LNCaP clone FGC (cell line): ENCODE measurements around the gene SYTL3.
"Not testable (repeated sequence)": the region's sequence is repeated elsewhere in the genome, so short reads cannot be mapped to it uniquely, and the experiment has no call there.

Experiments used
- DNase-seq: peaks from one replicate; pipeline ENCODE4 v3.0.0-alpha.2; 2011; ENCODE audit warnings: low read depth
- H3K4me3 ChIP-seq: 2 replicates; pipeline ENCODE4 v1.5.1; 2011; ENCODE audit warnings: mild to moderate bottlenecking, low read depth, low read length, control low read depth
- CTCF ChIP-seq: IDR thresholded peaks from 2 replicates; pipeline ENCODE4 v1.5.1; 2012; ENCODE audit warnings: mild to moderate bottlenecking; ENCODE audit not compliant: control insufficient read depth, insufficient read depth; ENCODE audit errors: extremely low read depth

SYTL3 gene

DNA sequence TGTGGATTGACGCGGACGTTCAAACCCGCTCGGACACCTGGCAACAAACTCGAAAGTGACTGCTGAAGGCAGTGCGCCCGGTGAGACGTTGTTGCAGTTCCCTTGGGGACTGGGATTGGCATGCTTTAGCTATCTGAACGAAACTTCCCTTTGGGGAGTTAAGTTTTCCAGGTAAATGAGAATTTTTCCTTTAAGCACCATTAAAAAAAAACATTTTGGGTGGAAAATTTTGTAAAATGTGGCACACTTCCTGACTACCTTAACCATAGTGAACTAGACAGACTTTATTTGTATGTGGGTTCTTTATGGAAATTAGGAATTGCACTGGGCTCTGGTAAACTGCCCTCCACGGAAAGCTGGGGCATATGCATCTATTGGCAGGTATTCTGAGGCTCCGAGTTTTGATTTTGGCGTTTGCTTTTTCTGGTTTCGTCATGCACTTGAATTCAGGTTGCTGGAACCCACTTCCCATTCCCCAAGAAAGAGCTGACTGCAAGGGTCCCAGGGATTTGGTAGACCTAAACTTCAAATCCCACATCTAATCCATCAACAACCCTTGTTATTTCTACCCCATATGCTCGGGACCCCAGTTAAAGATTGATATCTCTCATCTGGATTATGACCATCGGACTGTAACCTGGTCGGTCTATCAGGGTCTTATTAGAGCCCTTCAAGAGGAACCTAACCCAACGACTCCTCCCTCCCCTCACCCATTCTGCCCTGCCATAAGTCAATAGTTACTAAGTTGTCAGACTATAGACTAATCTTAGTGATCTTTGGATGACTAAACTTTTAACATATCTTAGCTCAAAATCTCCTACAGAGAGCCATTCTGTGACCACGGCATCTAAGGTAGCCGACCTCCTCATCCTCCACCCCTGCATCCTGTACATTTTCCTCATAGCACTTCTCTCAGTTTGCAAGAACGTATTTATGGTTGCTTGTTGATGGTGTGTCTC lies 4.5 kb upstream of the SYTL3 start:
- DNase-seq, result no peak
- peak overlapping the region; percentile 74 for H3K4me3 ChIP-seq
- TF ChIP-seq CTCF, result no peak

DNA sequence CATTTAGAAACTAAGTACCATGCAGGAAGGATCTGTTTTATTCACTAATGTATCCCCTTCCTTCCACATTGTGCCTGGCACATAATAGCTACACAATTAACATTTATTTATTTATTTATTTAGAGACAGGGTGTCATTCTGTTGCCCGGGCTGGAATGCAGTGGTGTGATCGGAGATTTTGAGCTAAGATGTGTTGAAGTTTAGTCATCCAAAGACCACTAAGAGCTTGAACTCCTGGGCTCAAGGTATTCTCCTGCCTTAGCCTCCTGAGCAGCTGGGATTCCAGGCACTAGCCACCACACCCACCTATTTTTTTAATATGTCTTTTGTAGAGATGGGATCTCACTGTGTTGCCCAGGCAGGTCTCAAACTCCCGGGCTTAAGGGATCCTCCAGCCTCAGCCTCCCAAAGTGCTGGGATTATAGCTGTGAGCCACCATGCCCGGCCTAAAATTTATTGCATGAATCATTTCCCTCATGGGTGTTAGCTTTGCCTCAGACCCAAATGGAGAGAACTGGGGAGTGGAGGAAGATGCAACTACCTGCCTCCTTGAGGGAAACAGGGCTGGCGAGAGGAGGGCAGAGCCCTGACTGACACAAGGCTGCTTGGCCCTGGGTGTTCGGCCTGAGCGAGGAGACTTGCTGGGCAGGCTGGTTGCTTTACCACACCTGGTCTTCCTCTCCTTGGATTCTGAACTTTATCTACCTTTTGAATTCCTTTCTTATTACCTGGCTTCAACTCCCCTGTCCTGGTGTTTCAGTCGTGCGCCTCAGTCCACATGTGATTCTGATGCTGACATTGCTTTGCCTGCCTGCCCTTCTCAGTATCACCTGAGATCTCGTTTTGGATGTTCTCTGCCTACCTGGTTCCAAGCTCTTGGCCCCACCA lies 3.6 kb upstream of the SYTL3 start:
- no peak overlapping the region for H3K4me3 ChIP-seq
- TF ChIP-seq CTCF, result no peak
- no peak for DNase-seq

GRCh38 chr6:158647501-158647900 lies 2.4 kb upstream of the SYTL3 start:
- H3K4me3 ChIP-seq, result no peak overlapping the region
- TF ChIP-seq CTCF, result no peak
- DNase-seq, result no peak

- no peak overlapping the region for H3K4me3 ChIP-seq
Observed at GRCh38 chr6:158648682-158649131, 1.1 kb upstream of the SYTL3 start.

DNA sequence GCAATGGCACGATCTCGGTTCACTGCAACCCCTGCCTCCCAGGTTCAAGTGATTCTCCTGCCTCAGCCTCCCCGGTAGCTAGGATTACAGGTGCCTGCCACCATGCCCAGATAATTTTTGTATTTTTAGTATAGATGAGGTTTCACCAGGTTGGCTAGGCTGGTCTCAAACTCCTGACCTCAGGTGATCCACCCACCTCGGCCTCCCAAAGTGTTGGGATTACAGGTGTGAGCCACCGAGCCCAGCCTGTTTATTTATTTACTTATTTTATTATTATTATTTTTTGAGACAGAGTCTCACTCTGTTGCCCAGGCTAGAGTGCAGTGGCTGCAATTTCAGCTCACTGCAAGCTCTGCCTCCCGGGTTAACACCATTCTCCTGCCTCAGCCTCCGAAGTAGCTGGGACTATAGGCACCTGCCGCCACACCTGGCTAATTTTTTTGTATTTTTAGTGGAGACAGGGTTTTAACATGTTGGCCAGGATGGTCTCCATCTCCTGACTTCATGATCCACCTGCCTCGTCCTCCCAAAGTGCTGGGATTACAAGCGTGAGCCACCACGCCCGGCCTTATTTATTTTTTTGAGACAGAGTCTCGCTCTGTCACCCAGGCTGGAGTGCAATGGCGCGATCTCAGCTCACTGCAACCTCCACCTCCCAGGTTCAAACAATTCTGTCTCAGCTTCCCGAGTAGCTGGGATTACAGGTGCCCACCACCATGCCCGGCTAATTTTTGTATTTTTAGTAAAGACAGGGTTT lies 2.3 kb downstream of the SYTL3 start:
- H3K4me3 ChIP-seq, DNase-seq: not testable (repeated sequence)

More at GRCh38 chr6:158648682-158649131, 1.1 kb upstream of the SYTL3 start:
- no peak for TF ChIP-seq CTCF
- DNase-seq, result no peak

- no peak for DNase-seq
- no peak overlapping the region for H3K4me3 ChIP-seq
- no peak for TF ChIP-seq CTCF
Observed at GRCh38 chr6:158653577-158654354, 3.9 kb downstream of the SYTL3 start.
